ENCODE data around the gene ZNF462. TPM values are rescaled to one million over a fixed set of nuclear protein-coding genes. Genes with fewer than 3 reads are reported as not detected.

Gene ZNF462
- total and polyA plus RNA-seq, 9 donors, result 5.8 to 87.6 (median 51.2) TPM

GRCh38 chr9:106960258-106960657, 97.3 kb downstream of the ZNF462 start:
- Histone ChIP-seq H3K9me3 (no peaks in the 10 kb centered on the region), H3K4me1 (ENCODE audit: insufficient read depth) (no peaks in the 10 kb centered on the region), H3K4me3 (no peak overlapping the region), H3K36me3 (no peaks in the 10 kb centered on the region), H3K27ac (no peak overlapping the region), H3K27me3 (no peaks in the 10 kb centered on the region)
- no peak for DNase-seq
- TF ChIP-seq, protein P1, sequence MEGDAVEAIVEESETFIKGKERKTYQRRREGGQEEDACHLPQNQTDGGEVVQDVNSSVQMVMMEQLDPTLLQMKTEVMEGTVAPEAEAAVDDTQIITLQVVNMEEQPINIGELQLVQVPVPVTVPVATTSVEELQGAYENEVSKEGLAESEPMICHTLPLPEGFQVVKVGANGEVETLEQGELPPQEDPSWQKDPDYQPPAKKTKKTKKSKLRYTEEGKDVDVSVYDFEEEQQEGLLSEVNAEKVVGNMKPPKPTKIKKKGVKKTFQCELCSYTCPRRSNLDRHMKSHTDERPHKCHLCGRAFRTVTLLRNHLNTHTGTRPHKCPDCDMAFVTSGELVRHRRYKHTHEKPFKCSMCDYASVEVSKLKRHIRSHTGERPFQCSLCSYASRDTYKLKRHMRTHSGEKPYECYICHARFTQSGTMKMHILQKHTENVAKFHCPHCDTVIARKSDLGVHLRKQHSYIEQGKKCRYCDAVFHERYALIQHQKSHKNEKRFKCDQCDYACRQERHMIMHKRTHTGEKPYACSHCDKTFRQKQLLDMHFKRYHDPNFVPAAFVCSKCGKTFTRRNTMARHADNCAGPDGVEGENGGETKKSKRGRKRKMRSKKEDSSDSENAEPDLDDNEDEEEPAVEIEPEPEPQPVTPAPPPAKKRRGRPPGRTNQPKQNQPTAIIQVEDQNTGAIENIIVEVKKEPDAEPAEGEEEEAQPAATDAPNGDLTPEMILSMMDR (IDR thresholded peaks at IDR 0.05), result no peak
- TF ChIP-seq POLR2A (IDR thresholded peaks at IDR 0.05) (no peak), EP300 (IDR thresholded peaks at IDR 0.05) (no peak)
- WGBS, 3 donors, result 85 to 94% (median 88%) methylated on average over 5 of the region's 5 CpGs
- intact Hi-C loops (cut with DNase I), result no loop called here

- 74 to 83% (median 74%) methylated on average over 2 of the region's 2 CpGs for WGBS, 3 donors
- H3K36me3 ChIP-seq, result no peaks in the 10 kb centered on the region
- TF ChIP-seq EP300 (IDR thresholded peaks at IDR 0.05) (no peak), POLR2A (IDR thresholded peaks at IDR 0.05) (no peak)
- TF ChIP-seq, protein P1 (IDR thresholded peaks at IDR 0.05), result no peak
- H3K4me1 ChIP-seq (ENCODE audit: insufficient read depth), result no peaks in the 10 kb centered on the region
- no peak overlapping the region for H3K4me3 ChIP-seq
- intact Hi-C loops (cut with DNase I), result no loop called here
- no peaks in the 10 kb centered on the region for H3K27me3 ChIP-seq
- no peaks in the 10 kb centered on the region for H3K9me3 ChIP-seq
- no peak for DNase-seq
- H3K27ac ChIP-seq, result no peak overlapping the region
Observed at GRCh38 chr9:106961623-106962022, 98.7 kb downstream of the ZNF462 start.

DNA sequence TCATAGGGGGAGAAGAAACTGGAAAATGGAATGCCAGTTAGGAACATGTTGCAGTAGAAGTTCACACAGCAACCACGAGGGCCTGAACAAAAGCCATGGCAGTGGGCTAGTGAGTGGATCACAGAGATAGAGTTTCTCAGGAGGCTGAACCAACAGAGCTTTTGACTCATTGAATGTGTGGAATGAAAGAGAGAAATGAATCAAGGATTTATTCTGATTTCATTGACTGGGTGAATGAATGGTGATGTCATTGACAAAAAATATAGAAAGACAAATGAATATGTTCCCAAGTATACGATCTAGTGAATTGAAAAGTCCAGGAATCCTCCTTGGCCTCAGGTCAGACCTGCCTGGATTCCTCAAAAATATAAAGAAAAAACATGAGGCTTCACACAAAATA, 99.2 kb downstream of the ZNF462 start:
- no peak for DNase-seq
- intact Hi-C loops (cut with DNase I), result no loop called here
- 57 to 59% (median 58%) methylated on average over 2 of the region's 2 CpGs for WGBS, 3 donors

DNA sequence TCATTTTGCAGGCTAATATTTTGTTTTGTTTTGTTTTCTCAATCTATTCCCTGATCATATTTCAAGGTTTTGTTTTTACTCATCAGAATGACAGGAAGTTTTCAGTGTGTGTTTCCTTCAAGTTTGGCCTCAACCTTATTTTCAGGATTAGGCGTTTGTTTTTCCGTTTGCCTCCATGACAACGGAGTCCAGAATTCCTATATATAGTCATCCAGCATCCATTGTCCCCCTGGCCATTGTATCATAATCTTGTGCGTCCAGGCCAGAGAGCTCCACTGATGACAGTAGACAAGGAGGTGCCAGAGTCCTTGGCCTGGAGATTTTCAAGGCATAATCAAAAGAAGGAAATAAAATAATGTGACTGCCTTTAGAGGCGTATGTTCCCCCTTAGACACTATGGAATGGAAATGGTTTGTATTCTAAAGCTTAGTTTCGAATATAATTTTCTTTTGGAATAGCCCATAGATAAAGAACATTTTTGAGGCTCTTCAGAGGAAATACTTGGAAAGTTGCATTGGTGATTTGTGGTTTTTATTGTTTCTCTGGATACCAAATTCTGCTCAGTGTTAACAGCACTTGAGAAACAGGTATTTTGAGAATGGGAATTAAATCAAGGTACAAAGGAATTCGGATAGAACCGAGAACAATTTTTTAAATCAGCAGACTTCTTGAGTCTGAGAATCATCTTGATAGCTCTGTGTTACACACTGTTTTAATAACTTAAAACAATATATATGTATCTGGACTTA, 99.8 kb downstream of the ZNF462 start:
- no peak for DNase-seq
- intact Hi-C loops (cut with DNase I), result no loop called here
- Histone ChIP-seq H3K9me3 (no peaks in the 10 kb centered on the region), H3K27me3 (no peaks in the 10 kb centered on the region), H3K36me3 (no peaks in the 10 kb centered on the region), H3K4me1 (ENCODE audit: insufficient read depth) (no peaks in the 10 kb centered on the region), H3K27ac (no peak overlapping the region), H3K4me3 (no peak overlapping the region)
- no peak for TF ChIP-seq POLR2A (IDR thresholded peaks at IDR 0.05)
- TF ChIP-seq EP300 (IDR thresholded peaks at IDR 0.05), result no peak
- TF ChIP-seq, protein P1 (IDR thresholded peaks at IDR 0.05), result no peak
- whole genome bisulfite sequencing, 3 donors, result 68 to 76% (median 70%) methylated on average over 8 of the region's 8 CpGs

More for the DNA sequence above, 99.2 kb downstream of the ZNF462 start:
- no peaks in the 10 kb centered on the region for H3K9me3 ChIP-seq
- H3K27me3 ChIP-seq, result no peaks in the 10 kb centered on the region
- H3K4me1 ChIP-seq (ENCODE audit: insufficient read depth), result no peaks in the 10 kb centered on the region
- H3K4me3 ChIP-seq, result no peak overlapping the region
- H3K27ac ChIP-seq, result no peak overlapping the region
- no peak for TF ChIP-seq EP300 (IDR thresholded peaks at IDR 0.05)
- no peak for TF ChIP-seq POLR2A (IDR thresholded peaks at IDR 0.05)
- TF ChIP-seq, protein P1 (IDR thresholded peaks at IDR 0.05), result no peak
- no peaks in the 10 kb centered on the region for H3K36me3 ChIP-seq
